ENCODE measurements around the gene TMEM95. TPM values are rescaled to one million over a fixed set of nuclear protein-coding genes. Genes with fewer than 3 reads are reported as not detected.

Gene TMEM95
- total and polyA plus RNA-seq, 2 experiments from 2014 or later = not detected

DNA sequence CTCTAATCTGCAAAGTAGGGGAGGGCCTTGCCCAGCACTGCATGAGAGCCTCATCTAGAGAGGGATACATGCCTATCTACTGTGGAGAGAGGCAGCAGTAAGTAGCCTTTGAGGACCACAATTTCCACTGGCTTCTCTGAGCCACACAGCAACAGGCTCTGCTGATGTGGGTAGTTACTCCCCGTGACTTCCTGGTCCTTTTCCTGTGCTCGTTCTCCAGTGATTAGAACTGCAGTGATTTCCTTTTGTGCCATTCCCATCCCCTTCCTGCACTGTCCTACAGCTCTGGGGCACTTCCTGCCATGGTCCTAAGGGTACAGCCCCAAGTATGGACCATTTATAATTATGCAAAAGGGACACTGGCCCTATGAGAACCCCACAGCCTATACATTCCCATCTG lies 36.4 kb downstream of the TMEM95 start (continued):
- TF ChIP-seq, protein P1, sequence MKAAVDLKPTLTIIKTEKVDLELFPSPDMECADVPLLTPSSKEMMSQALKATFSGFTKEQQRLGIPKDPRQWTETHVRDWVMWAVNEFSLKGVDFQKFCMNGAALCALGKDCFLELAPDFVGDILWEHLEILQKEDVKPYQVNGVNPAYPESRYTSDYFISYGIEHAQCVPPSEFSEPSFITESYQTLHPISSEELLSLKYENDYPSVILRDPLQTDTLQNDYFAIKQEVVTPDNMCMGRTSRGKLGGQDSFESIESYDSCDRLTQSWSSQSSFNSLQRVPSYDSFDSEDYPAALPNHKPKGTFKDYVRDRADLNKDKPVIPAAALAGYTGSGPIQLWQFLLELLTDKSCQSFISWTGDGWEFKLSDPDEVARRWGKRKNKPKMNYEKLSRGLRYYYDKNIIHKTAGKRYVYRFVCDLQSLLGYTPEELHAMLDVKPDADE (IDR thresholded peaks at IDR 0.05) = no peak
- no peak for TF ChIP-seq POLR2AphosphoS5 (IDR thresholded peaks at IDR 0.05; ENCODE audit: low read depth)
- TF ChIP-seq JUNB (IDR thresholded peaks at IDR 0.05; ENCODE audit: unreplicated experiment) = no peak

DNA sequence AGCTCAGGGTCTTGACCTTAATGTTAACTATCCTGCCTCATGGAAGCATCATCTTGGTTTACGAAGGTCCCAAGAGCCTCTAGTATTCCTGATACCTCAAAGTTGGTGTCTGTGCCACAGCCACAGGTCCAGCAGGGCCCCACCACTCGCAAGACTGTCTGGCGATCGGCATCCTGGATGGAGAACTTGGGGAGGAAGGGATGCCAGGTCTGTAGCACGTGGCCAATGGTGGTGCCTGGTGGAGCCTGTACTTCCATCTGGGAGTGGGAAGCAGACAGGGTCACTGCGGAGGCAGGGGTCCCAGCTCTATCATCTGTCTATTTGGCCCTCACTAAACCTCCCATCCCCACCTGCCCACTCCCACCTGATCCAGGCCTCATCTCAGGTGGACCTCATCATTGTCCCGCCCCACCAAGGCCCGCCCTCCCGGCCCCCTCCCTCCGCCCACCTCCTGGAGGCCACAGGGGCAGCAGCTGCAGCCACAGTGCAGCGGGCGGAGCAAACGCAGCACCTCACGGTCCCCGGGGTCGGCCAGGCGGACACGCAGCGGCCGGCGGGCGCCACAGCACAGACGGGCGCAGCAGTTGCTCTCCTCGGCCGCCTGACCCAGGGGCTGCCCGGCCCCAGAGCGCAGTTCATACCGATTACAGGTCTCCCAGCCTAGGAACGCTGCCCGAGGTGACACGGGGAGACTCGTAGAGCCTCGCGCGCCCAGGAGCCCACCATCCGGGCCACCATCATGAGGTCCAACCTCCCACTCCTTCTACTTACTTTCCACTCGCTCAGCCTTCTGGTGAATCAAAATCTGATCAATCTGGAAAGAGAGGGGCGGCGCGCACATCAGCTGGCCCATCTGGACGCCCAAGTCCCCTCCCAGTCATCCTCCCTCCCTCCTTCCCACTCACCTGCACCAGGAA lies 38.0 kb downstream of the TMEM95 start:
- H3K36me3 Mint-ChIP-seq (ENCODE audit: low read depth) = peaks cover 31% of the 10 kb centered on the region
- peaks cover 25% of the 10 kb centered on the region for H3K4me1 Mint-ChIP-seq
- Histone ChIP-seq H3K9me2 (ENCODE audit: insufficient read depth) (no peaks in the 10 kb centered on the region), H3K27ac (ENCODE audit: low read depth) (no peak overlapping the region), H3K4me2 (peak overlapping the region; percentile 98), H3K79me2 (replicated peaks; ENCODE audit: insufficient read depth) (no peaks in the 10 kb centered on the region), H3K36me3 (ENCODE audit: insufficient read depth) (peaks cover 4% of the 10 kb centered on the region), H3K27me3 (ENCODE audit: insufficient read depth) (no peaks in the 10 kb centered on the region), H2AFZ (peak overlapping the region; percentile 32; the same call in 1 of the 2 replicates), H3F3A (replicated peaks; ENCODE audit: low read depth) (peaks cover 21% of the 10 kb centered on the region; the same call in 1 of the 2 replicates), H3K4me1 (ENCODE audit: insufficient read depth) (no peaks in the 10 kb centered on the region; the same call in 1 of the 2 replicates), H4K20me1 (replicated peaks; ENCODE audit: insufficient read depth) (peaks cover 12% of the 10 kb centered on the region), H3K4me3 (peak overlapping the region; percentile 91)
- H3K27me3 Mint-ChIP-seq (ENCODE audit: insufficient read depth, low read depth, poor library complexity) = peaks cover 16% of the 10 kb centered on the region
- ATAC-seq = peak; percentile 24
- peak overlapping the region; percentile 87 for H3K4me3 Mint-ChIP-seq
- H3K9me3 Mint-ChIP-seq = no peaks in the 10 kb centered on the region
- peak; percentile 47 for DNase-seq (ENCODE audit: low spot score)
- no peak overlapping the region for H3K27ac Mint-ChIP-seq
- TF ChIP-seq, protein P1 (IDR thresholded peaks at IDR 0.05) = no peak
- TF ChIP-seq EZH2phosphoT487 (IDR thresholded peaks at IDR 0.05; ENCODE audit: unreplicated experiment) = no peak
- no peak for TF ChIP-seq POLR2AphosphoS5 (IDR thresholded peaks at IDR 0.05; ENCODE audit: low read depth)
- TF ChIP-seq STAT1 (IDR thresholded peaks at IDR 0.05; ENCODE audit: unreplicated experiment) = no peak
- TF ChIP-seq, protein P2, sequence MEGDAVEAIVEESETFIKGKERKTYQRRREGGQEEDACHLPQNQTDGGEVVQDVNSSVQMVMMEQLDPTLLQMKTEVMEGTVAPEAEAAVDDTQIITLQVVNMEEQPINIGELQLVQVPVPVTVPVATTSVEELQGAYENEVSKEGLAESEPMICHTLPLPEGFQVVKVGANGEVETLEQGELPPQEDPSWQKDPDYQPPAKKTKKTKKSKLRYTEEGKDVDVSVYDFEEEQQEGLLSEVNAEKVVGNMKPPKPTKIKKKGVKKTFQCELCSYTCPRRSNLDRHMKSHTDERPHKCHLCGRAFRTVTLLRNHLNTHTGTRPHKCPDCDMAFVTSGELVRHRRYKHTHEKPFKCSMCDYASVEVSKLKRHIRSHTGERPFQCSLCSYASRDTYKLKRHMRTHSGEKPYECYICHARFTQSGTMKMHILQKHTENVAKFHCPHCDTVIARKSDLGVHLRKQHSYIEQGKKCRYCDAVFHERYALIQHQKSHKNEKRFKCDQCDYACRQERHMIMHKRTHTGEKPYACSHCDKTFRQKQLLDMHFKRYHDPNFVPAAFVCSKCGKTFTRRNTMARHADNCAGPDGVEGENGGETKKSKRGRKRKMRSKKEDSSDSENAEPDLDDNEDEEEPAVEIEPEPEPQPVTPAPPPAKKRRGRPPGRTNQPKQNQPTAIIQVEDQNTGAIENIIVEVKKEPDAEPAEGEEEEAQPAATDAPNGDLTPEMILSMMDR (conservative IDR thresholded peaks at IDR 0.05; ENCODE audit: low read depth in 2 of 2) = no peak
- no peak for TF ChIP-seq JUNB (IDR thresholded peaks at IDR 0.05; ENCODE audit: unreplicated experiment)
- no peak for TF ChIP-seq CREB1 (CRISPR knock-in tag; IDR thresholded peaks at IDR 0.05; ENCODE audit: low read depth)
- no peak for TF ChIP-seq EZH2 (IDR thresholded peaks at IDR 0.05; ENCODE audit: low read depth, unreplicated experiment)
- TF ChIP-seq ZNF331 (CRISPR knock-in tag; IDR thresholded peaks at IDR 0.05; ENCODE audit: low read depth) = no peak
- TF ChIP-seq ZNF114 (CRISPR knock-in tag; IDR thresholded peaks at IDR 0.05) = no peak
- TF ChIP-seq NANOG (IDR thresholded peaks at IDR 0.05; ENCODE audit: borderline replicate concordance) = no peak
- TF ChIP-seq, protein P3, sequence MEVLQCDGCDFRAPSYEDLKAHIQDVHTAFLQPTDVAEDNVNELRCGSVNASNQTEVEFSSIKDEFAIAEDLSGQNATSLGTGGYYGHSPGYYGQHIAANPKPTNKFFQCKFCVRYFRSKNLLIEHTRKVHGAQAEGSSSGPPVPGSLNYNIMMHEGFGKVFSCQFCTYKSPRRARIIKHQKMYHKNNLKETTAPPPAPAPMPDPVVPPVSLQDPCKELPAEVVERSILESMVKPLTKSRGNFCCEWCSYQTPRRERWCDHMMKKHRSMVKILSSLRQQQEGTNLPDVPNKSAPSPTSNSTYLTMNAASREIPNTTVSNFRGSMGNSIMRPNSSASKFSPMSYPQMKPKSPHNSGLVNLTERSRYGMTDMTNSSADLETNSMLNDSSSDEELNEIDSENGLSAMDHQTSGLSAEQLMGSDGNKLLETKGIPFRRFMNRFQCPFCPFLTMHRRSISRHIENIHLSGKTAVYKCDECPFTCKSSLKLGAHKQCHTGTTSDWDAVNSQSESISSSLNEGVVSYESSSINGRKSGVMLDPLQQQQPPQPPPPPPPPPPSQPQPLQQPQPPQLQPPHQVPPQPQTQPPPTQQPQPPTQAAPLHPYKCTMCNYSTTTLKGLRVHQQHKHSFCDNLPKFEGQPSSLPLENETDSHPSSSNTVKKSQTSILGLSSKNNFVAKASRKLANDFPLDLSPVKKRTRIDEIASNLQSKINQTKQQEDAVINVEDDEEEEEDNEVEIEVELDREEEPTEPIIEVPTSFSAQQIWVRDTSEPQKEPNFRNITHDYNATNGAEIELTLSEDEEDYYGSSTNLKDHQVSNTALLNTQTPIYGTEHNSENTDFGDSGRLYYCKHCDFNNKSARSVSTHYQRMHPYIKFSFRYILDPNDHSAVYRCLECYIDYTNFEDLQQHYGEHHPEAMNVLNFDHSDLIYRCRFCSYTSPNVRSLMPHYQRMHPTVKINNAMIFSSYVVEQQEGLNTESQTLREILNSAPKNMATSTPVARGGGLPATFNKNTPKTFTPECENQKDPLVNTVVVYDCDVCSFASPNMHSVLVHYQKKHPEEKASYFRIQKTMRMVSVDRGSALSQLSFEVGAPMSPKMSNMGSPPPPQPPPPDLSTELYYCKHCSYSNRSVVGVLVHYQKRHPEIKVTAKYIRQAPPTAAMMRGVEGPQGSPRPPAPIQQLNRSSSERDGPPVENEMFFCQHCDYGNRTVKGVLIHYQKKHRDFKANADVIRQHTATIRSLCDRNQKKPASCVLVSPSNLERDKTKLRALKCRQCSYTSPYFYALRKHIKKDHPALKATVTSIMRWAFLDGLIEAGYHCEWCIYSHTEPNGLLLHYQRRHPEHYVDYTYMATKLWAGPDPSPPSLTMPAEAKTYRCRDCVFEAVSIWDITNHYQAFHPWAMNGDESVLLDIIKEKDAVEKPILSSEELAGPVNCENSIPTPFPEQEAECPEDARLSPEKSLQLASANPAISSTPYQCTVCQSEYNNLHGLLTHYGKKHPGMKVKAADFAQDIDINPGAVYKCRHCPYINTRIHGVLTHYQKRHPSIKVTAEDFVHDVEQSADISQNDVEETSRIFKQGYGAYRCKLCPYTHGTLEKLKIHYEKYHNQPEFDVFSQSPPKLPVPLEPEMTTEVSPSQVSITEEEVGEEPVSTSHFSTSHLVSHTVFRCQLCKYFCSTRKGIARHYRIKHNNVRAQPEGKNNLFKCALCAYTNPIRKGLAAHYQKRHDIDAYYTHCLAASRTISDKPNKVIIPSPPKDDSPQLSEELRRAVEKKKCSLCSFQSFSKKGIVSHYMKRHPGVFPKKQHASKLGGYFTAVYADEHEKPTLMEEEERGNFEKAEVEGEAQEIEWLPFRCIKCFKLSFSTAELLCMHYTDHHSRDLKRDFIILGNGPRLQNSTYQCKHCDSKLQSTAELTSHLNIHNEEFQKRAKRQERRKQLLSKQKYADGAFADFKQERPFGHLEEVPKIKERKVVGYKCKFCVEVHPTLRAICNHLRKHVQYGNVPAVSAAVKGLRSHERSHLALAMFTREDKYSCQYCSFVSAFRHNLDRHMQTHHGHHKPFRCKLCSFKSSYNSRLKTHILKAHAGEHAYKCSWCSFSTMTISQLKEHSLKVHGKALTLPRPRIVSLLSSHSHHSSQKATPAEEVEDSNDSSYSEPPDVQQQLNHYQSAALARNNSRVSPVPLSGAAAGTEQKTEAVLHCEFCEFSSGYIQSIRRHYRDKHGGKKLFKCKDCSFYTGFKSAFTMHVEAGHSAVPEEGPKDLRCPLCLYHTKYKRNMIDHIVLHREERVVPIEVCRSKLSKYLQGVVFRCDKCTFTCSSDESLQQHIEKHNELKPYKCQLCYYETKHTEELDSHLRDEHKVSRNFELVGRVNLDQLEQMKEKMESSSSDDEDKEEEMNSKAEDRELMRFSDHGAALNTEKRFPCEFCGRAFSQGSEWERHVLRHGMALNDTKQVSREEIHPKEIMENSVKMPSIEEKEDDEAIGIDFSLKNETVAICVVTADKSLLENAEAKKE (CRISPR knock-in tag; IDR thresholded peaks at IDR 0.05) = no peak

Data from GM23338 (cell line).